GM21737 (cell line): Measurements from ENCODE around the gene CEL.

ENCODE experiments used
- ATAC-seq: cut with Tn5 transposase; IDR thresholded peaks from one replicate; pipeline ENCODE4 v1.9.1; 2021; ENCODE audit warnings: mild to moderate bottlenecking, moderate library complexity; ENCODE audit not compliant: unreplicated experiment

Gene CEL

DNA sequence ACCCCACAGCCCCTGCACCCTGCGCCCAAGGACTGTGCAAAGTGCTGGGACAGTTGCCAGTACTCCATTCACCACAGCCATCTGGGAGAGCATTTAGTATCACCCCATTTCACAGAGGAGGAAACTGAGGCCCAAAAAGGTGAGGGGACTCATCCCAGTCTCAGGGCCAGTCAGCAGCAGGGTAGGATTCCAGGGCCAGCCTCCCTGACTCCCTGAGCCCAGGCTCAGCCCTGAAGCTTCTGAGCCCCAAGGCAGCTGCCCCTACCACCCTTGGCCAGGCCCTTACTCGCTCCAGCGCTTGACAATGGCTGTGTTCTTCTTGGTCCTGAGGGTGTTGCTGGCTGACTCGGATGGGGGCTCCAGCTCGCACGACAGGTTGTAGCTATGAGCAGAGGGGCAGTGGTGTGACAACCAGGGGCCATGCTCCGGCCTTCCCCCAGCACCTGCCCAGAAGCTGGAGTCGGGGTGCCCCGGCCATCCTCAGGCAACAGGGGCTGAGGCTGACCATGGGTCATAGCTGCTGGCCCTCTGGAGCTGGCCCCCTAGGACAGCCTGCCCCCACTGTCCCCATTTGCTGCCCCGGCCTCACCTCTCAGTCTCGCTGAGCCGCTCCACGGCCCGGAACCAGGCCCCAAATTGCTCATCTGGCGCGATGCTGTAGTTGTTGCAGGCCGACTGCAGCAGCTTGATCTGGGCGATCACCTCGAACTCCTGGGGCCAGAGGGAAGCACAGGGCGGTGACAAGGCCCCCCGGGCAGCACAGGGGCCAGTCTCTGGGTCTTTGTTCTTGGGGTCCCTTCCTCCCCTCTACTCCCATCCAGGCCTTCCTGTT lies 40.6 kb downstream of the CEL start:
- no peak for ATAC-seq

GRCh38 chr9:133103183-133103986 lies 41.6 kb downstream of the CEL start:
- ATAC-seq = no peak

DNA sequence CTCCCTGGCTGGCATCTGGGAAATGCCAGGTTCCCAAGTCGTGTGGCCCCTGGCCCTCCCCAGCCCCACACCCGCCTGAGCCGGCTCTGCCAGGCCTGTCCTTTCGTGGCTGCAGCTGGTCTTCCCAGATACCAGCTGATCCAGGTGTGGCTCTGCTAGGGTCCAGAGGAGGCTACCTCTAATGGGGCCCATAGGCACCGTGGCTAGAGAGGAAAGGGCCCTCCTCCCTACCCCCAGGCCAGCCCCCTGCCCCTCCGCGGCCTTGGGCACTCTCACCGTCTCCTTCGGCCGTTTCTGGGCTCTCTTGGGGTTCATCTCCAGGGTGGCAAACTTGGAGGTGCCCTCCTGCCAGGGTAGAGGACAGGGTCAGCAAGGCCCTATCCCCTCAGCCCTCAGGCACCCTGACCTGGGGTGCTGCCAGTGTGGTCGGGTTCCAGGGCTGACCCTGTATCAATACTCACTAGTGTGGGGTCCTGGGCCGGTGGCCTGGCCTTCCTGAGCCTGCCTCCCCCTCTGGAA lies 42.3 kb downstream of the CEL start:
- no peak for ATAC-seq

- no peak for ATAC-seq
Measured at GRCh38 chr9:133104718-133105460, 43.1 kb downstream of the CEL start.

DNA sequence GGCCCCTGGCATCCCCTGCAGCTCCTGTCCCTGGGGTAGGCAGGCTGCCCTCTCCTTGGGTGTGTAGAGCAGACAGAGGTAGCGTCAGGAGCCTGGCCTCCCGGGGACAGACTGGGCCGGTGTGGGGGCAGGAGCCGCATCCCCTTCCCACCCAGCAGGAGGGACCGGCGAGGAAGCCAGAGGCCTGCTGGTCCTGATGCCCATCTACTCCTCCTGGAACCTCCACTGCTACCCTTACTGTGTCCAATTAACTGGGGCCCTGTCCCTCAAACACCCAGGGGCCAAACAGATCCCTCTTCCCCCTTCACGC lies 43.6 kb downstream of the CEL start:
- no peak for ATAC-seq

- ATAC-seq = no peak
Measured at GRCh38 chr9:133106511-133107244, 44.9 kb downstream of the CEL start.

DNA sequence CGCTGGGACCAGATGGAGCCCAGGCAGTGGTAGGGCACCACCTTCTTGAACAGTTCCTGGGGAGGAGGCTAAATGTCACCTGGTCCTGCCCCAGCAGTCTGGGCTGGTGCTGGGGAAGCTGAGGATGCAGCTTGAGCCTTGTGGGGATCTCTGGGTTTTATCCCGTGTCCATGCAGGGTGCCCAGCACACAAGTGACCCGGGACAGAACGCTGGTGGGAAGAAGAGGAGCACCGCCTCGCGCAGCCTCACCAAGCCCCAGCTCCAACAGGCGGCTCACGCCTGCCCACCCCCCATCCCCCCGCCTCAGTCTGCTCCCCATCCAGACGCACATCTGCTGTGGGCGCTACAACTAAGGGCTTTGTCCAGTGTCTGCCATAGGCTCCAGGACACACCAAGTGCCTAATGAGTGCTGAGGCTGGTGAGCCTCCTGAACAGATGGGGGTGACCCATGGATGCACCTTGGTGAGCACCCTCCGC lies 45.5 kb downstream of the CEL start:
- no peak for ATAC-seq

DNA sequence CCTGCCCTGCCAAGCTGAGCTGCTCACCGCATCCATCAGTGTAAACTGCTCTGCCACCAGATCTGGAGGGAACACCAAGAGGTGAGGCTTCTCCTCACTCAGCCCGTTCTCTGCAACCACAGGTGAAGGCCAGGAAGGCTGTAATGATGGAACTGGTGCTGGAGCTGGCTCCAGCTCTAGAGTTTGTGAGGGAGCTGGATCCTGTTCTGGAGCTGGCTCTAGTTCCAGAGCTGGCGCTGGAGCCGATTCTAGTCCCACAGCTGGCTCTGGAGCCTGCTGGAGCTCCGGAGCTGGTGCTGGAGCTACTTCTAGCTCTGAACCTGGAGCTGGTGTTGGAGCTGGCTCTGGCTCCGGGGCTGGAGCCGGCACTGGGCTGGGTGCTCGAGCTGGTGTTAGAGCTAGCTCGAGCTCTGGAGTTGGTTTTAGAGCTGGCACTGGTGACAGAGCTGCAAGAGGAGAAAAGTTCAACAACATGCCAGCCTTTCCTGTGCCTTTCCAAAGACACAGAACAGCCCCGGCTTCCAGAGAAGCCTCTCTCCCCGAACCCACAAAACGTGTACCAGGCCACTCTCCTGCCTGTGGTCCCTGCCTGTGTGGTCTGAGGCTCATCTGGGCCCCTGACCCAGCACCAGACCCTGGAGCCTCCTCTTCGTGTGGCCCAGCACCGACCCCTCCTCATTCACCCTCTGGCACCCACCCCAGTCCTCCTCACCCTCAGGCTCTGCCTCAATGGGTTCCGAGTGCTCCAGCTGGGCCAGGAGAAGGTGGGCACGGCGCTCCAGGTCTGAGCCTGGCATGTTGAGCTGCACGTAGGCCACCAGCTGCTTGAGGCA lies 46.4 kb downstream of the CEL start:
- no peak for ATAC-seq

DNA sequence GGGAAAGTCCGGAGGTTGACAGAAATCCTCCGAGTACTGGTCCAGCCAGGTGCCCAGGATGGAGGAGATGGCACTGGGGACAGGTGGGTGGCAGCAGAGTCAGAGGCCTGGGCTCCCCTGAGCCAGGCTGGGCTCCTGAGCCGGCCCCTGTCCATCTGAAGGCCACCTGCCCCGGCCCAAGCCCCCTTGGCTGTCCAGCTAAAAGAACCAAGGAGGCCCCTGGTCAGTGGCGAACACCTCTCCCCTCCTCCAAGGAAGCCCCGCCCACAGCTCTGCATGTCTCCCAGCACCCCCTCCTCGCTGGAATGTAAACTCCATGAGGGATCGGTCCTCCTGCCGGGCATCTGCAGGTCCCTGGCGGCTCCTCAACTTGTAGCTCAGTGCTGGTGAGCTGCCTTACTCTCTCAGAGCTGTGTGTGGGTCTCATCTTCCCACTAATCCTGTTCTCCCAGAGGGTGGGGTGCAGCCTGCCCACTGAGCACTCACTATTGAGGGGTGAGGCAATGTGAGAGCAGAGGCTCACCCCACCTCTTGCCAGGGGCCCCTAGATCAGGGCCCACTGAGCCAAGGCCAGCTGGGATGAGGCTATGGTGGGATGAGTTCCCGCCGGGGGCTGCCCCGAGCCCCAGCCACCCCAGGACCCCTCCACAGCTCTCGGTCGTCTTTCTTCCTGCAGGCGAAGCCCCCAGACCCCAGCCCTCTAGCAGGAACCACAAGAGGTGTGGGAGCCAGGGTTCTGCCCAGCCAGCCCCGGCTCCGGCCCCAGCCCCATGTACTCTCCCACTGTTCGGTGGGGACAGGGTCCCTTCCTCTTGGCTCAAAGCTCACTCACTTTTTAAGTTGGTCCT lies 47.2 kb downstream of the CEL start:
- ATAC-seq = no peak

DNA sequence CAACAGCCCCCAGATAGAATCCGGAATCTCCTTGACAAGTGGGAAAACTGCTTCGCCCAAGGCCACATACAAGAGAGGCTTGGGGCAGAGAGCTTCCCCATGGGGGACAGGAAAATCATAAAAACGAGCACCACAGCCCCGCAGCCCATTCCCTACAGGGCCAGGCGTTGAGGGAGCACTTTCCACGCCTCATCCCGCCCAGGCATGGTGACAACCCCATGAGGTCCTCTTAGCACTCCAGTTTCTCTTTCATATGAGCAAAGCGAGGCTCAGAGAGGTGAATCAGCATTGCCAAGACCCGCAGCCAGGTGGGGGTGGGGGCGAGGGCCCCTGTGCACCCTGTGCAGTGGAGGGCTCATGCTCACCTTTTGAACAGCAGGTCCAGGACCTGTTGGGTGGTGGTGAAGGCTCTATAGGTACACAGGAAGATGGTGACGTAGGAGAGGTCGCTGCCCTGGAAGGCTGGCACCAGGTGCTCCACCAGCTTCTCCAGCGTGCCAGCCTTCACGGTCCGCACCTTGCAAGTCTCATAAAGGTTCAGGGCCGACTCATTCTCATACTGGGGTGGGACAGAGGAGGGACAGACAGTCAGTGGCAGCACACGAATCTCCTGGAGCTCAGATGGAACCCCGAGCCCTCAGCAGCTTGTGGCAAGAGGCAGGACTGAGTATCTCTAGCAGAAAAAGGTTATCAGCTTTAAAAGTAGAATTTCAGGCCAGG lies 48.3 kb downstream of the CEL start:
- ATAC-seq = no peak

DNA sequence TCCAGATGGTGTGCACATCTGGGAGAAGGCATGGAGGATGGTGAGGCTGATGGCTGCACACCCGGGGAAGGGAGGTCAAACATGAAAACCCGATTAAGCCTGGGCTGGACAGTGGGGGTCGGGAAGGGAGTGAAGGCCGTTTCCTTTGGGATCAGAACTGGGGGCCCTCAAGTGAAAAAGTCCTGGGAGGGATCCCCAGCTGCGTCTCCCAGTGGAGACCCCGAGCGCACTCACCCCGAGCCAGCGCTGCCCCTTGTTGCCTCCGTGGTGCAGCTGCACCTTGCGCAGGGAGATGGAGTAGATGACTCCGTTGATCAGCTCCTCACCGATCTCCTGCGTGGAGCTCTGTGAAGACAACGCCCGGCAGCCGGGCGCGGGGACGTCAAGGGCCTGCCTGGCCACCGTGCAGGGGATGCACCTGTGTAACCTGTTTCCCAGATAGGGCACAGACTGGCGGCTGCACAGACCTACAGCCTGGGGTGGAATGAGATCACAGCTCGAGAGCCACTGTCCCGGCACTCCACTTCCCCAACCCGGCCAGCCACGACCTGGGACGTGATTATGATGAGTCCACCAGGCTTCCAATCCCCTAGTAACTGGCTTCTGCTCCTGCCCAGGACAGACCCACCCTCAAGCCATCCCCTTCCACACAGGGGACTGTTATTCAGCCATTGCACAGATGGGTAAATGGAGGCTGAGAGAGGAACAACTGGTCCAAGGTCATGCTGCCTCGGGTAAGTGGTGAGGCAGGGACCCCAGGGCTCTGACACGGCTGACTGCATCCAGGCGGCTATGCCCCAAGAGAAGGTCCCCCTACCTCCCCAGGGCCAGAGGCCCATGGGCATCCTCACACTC lies 50.3 kb downstream of the CEL start:
- no peak for ATAC-seq

- ATAC-seq = no peak
Measured at GRCh38 chr9:133112663-133113026, 50.9 kb downstream of the CEL start.

DNA sequence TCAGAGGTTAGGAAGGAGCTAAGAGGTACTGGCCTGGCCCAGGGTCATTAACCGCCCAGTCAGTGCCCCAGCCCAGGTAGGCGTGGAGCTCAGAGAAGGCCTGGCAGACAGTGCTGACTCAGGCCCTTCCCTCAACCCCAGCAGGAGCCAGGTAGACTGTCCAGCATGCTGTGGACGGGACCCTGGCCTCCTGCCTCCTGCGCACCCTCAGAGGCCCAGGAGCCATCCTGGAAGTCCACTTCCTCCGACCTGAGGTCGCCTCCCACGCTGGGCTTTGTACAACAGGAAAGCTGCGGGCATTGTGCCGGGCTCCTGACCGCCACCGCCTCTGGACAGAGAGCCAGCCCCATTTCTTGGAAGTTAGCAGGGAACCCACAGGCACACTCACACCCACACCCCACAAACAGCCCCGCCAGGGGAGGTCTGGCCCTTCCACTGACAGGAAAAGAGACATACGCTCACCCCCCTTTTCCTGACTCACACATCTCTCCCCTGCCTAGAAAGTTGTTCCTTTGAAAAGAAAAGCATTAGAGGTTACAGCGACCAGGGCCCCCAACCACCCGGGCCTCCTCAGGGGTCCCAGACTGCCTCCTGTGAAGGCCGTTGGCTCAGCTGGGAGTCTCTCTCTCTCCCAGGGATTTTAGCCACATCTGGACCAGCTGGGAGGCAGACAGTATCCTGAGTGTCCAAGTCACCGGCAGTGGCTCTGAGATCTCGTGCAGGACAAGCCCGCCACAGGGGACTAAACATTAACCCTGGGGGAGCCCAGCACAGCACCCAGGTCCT lies 51.6 kb downstream of the CEL start:
- no peak for ATAC-seq

- no peak for ATAC-seq
Measured at GRCh38 chr9:133113949-133114885, 52.4 kb downstream of the CEL start.

DNA sequence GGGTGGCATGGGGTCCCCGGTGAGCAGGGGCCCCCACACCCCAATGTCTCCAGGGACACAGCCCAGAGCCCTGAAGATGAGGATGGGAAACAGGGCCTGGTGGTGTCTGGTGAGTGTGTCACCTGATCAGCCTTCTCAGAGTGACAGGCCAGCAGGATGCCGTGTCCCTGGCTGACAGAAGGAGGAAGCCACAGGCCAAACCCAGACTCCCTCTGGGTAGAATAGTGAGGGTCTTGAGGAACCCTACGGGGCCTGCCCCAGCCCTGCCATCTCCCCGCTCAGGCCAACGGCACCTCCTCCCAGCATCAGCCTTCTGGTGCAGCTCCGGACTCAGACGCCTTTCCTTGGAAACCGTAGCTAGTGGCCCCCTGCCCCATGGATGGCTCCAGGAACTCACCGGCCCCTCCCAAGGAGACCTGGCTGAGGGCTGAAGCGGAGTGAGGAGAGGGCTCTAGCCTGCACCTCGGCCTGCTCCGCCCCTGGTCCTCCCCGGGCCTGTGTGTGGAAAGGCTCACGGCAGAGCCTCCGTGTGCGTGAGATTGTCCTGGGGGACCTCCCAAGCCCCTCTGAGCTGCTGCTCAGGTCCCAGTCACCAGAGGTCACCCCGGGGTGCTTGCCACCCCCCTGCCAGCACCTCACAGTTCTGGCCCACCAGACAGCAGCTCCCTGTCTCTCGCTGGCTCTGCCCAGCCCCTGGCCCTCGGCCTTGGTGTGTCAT lies 53.3 kb downstream of the CEL start:
- ATAC-seq = no peak
